Hematopoietic multipotent progenitor cell treated with erythropoietin and hydrocortisone succinate and interleukin-3 and kit ligand, for 17 days (in vitro differentiated cells): ENCODE measurements around the gene C1QTNF6.

Experiments used
- DNase-seq: peaks from one replicate; pipeline ENCODE4 v3.0.0-alpha.2; 2015; ENCODE audit warnings: low spot score

C1QTNF6 gene

GRCh38 chr22:37223965-37224551 is 36.0 kb upstream of the C1QTNF6 start:
- no peak for DNase-seq

- no peak for DNase-seq
Measured at GRCh38 chr22:37222440-37222971, 34.5 kb upstream of the C1QTNF6 start.

GRCh38 chr22:37221424-37222333 is 33.6 kb upstream of the C1QTNF6 start:
- no peak for DNase-seq

- DNase-seq = no peak
Measured at GRCh38 chr22:37220543-37220981, 32.5 kb upstream of the C1QTNF6 start.

GRCh38 chr22:37219533-37219932 is 31.5 kb upstream of the C1QTNF6 start:
- no peak for DNase-seq

- no peak for DNase-seq
Measured at GRCh38 chr22:37218771-37219411, 30.8 kb upstream of the C1QTNF6 start.

GRCh38 chr22:37218399-37218770 is 30.3 kb upstream of the C1QTNF6 start:
- DNase-seq = no peak

- DNase-seq = no peak
Measured at GRCh38 chr22:37215890-37216289, 27.8 kb upstream of the C1QTNF6 start.

- no peak for DNase-seq
Measured at GRCh38 chr22:37214731-37215030, 26.6 kb upstream of the C1QTNF6 start.

GRCh38 chr22:37213941-37214730 is 26.1 kb upstream of the C1QTNF6 start:
- no peak for DNase-seq

- DNase-seq = no peak
Measured at GRCh38 chr22:37213218-37213855, 25.3 kb upstream of the C1QTNF6 start.

- no peak for DNase-seq
Measured at GRCh38 chr22:37212174-37212906, 24.3 kb upstream of the C1QTNF6 start, which contains the start of gene SSTR3. SSTR3 (minus strand) TSS chr22:37212477; CDS start chr22:37207803, 4,674 bp downstream.

GRCh38 chr22:37211866-37212173 is 23.8 kb upstream of the C1QTNF6 start:
- DNase-seq = no peak

- no peak for DNase-seq
Measured at GRCh38 chr22:37211075-37211865, 23.2 kb upstream of the C1QTNF6 start.

- no peak for DNase-seq
Measured at GRCh38 chr22:37210041-37210803, 22.2 kb upstream of the C1QTNF6 start.

- no peak for DNase-seq
Measured at GRCh38 chr22:37209140-37209845, 21.2 kb upstream of the C1QTNF6 start.

GRCh38 chr22:37208401-37209139 is 20.5 kb upstream of the C1QTNF6 start:
- no peak for DNase-seq

GRCh38 chr22:37207981-37208380 is 19.9 kb upstream of the C1QTNF6 start:
- no peak for DNase-seq
